Stimulated activated CD8-positive, alpha-beta memory T cell treated with anti-CD3 and anti-CD28 coated beads, Interleukin-7, amount 100 ng/mL, for 24 hours (primary cell): ENCODE data around the gene SLC9C1.

Experiments used
- DNase-seq: peaks from one replicate; pipeline ENCODE4 v3.0.0-alpha.2; 2020; ENCODE audit warnings: low read depth

Gene SLC9C1

GRCh38 chr3:112293368-112294321, at the start of gene SLC9C1:
TSS of gene SLC9C1 (minus strand) at chr3:112294216. CDS start at chr3:112286791, 7,425 bp downstream.
- DNase-seq, result no peak

DNA sequence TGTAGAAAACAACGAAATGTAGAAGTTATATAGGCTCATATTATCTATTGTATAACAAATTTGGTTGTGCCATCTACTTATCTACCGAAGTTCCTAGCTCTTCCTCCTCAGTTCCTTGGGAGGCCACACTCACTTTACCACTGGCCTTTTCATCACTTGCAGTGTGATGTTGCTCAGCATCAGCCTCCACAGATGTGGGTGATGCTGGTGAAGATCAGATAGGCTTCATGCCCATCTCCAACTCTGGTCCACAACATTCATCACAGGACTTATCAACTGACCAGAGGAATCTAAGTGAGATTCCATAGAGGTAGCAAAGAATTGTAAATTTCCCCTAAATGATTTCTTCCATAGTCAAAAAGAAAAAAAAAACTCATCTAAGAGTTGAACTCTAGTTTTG, 47.4 kb upstream of the SLC9C1 start:
- DNase-seq, result no peak

DNA sequence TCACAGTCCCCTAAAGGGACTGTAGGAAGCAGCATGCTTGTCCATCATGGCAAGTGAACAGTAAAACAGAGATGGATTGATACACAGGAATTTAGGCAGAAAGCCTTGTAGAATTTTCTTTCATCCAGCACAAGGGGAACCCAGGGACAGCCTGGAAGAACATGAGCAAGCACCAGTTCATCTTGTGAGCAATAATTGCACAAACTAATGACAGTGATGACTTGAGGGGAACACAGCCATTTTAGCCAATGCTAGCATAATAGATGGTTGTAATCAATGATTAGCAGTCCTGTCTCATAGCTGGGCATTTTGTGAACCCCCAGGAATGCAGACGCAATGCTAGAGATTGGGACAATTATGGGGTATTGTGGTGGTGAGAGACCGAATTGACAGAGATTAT, 45.6 kb upstream of the SLC9C1 start:
- DNase-seq, result no peak

DNA sequence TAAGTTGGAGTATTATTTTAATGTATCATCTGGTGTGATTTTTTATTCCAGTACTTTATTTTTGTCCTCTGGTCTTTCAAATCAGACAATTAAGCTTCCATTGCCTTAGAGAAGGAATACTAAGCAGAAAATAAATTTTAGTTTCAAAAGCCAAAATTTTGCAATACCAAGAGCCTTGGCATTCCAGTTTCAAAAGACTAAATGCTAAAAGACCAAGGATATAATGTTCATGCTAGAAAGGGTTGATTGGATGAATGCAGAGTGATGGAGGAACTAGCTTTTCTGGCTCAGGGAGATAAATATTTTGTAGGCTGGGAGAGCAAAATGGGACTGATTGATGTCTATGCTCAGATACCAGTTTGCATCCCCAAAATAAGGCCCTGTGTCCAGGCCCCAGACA, 45.1 kb upstream of the SLC9C1 start:
- no peak for DNase-seq

DNA sequence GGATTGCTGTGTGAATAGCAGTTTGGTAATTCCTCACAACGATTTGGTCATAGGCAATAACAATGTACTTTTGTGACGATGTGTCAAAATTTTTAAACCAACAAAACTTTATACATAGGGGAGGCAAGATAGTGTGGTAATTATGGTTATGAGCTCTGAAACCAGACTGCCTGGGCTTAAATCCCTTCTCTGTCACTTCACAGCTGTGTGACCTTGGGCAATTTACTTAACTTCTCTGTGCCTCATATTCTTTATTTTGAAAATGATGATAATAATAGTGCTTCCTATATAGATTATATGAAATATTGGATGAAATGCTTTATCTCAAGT, 44.7 kb upstream of the SLC9C1 start:
- no peak for DNase-seq

DNA sequence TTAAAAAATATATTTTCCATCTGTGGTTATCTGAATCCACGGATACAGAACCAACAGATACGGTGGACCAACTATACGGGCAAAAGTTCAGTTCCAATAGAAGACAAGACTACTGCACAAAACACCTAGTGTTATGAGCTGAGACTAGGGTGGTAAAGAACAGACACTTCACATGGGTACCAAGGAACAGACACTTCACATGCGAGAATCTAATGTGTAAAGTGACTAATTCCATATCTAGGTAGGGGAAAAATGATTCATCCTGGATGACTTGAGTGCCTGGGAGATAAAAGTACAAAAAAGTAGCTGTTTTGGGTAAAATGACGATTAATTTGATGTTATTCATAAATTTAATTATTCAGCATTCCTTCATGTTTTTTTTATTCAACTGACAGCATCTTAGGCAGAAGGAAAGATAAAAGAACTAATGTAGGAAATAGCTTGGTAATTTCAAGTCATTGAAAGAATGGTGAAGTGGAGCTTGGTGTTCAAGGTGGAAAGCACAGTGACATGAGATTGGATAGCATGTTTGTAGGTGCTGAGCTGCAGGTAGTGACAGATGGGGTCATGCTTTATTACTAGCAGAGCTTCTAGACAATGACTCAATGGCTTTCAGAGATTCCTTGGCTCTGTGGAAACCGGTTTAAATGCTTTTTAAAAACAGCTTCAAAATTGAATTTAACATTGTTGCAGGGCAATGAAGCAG, 44.2 kb upstream of the SLC9C1 start:
- DNase-seq, result no peak

GRCh38 chr3:112335434-112335781, 41.4 kb upstream of the SLC9C1 start:
- DNase-seq, result no peak

- no peak for DNase-seq
Observed at GRCh38 chr3:112334691-112335433, 40.8 kb upstream of the SLC9C1 start.

DNA sequence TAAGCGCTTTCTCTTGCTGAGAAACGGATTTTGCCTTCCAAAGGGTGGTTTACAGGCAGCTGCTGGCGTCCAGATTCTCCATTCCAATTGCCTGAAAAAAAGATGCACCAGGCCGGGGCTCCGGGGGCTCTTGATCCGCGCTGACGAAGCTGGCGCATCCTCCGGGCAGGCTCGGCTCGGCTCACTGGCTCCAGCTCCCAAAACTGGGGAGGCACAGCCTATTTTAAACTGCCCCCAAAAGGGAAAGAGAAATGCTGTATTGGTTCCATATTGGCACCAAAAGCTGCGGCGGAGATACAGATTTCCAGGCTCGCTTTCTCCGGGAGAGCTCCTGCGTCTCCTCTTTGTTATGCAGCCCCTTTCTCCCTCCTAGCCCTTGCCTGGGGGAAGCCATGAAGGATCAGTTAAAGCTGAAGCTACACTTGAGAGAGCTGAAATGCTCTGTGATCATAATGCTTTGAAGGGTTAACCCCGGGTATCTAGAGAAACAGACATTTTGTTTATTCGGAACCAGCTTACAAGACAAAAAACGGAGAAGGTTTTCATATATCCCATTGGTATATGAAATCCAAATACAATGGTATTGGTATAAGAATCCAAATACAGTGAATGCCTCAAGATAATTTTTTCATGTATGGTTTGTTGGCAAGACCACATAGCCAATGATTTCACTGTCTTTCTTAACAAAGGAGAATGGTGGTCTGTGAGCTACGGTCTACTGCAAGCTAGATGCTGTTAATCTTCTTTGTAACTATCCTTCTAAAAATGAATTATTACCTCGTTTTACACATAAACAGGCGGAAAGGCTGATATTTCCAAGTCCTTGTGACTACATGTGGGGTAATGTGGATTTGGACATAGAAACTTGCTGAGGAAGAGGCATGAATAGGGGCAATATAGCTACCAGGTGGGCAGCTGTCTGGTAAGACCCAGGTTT, 39.6 kb upstream of the SLC9C1 start:
- DNase-seq, result no peak

DNA sequence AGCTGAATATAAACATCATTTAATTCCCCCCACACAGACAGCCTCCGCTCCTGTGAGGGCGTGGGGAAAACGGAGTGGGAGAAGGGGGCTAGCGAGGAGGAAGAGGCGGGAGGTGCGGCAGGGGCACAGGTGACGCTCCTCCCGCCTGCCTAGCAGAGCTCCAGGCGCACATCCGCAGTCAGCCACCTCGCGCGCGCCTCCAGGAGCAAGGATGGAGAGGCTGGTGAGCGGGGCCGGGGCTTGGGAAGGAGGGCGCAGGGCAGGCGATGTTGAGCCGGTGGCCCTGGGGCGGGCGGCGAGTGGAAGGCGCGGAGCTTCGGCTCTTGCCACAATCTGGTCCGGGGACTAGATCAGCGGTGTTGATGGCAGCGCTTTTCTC, 39.0 kb upstream of the SLC9C1 start, which contains the start of gene CD200:
Gene CD200, plus strand, starts transcription at position 155 of the 379 bp plus-strand sequence. Its CDS starts 57 bp downstream, at position 212.
- peak; percentile 20 for DNase-seq

DNA sequence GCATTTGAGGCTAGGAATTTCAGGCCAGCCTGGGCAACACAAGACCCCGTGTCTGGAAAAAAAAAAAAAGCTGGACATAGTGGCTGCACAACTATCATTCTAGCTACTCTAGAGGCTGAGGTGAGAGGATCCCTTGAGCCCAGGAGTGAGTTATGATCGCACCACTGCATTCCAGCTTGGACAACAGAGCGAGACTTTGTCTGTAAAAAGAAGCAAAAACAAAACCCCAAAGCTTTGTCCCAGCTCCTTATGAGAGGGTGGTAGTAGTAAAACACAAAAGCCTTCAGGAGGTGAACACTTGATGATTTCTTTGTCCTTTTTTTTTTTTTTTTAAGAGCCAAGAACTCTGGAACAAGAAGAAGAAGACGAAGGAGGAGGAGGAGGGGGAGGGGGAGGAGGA, 37.8 kb upstream of the SLC9C1 start:
- DNase-seq, result no peak

- DNase-seq, result no peak
Observed at GRCh38 chr3:112327371-112327951, 33.4 kb upstream of the SLC9C1 start.

- DNase-seq, result no peak
Observed at GRCh38 chr3:112321867-112322652, 28.0 kb upstream of the SLC9C1 start.

- DNase-seq, result no peak
Observed at GRCh38 chr3:112320691-112321090, 26.7 kb upstream of the SLC9C1 start.

GRCh38 chr3:112319516-112320276, 25.7 kb upstream of the SLC9C1 start:
- no peak for DNase-seq

GRCh38 chr3:112315791-112316190, 21.8 kb upstream of the SLC9C1 start:
- DNase-seq, result no peak

DNA sequence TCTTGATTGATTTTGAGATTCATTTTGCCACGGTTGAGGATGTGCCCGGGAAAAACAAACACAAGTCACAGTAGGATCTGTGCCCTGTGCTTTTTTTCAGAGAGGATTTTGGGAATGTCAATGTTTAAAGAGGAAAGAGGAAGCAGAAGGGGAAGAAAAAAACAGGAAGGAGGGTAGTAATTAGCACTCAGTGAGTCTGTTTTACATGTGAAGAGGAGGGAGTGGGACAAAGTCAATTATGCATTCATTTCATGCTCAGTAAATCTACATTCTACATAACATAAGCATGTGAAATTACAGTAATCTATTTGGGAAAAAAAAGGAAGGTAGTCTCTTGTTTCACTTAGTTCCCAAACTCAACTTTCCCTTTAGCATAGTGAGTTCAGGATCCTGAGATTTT, 20.6 kb upstream of the SLC9C1 start:
- DNase-seq, result no peak

DNA sequence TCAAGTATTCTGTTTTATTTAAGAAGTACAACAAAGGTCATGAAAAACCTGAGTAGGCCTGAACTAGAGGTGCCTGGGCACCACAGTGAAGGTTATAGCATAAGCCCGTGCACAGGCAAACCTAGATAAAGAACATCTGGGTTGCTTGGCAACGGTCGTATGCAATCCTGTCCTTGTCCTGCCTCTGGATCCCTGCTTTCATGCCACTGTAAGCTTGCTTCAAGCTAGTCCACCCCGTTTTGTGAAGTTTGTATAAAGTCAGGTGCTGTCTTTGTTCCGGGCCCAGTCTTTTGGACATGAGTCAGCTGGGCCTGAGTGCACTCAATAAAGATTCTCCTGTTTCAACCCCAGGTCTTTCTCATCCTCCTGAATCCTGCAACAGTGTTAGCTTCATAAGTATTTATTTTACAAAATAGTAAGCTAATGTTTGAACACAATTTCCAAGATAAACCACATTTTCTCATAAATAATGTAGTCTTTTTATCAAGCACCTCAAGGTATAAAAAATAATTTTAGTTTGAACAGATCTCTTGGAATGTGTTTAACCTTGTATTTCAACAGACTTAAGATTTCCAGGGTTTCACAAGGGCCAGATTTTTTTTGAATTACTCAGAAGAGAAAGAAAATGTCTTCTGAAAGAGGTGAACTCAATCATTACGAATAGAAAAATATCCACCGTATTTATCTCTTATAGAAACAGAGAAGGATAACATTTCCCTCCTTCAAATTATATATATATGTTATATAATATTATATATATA, 14.3 kb upstream of the SLC9C1 start:
- no peak for DNase-seq

GRCh38 chr3:112307557-112307956, 13.5 kb upstream of the SLC9C1 start:
- DNase-seq, result no peak
